Measurements from ENCODE around the gene LRRC14B. TPM values are rescaled to one million over a fixed set of nuclear protein-coding genes. Genes with fewer than 3 reads are reported as not detected.
"Not testable (repeated sequence)": the region's sequence is repeated elsewhere in the genome, so short reads cannot be mapped to it uniquely, and the experiment has no call there.

LRRC14B gene
- polyA plus RNA-seq, 1 donor from 2014 or later: not detected

DNA sequence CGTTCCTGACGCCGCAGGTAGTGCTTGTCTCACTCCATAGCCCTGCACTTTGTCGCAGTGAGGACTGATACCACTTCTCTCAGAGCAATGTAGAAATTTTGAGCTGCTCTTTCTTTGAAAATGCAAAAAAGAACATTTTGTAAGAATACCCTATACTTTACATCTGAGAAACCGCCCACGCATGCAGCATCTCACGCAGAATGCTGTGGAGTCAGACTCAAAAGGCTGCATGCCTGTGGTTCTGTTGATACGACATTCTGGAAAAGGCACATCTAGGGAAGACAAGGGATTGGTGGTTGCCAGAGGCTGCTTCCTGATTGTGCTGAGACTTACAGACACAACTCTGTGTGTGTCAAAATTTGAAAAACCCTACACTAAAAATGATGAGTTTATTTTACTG, 46.6 kb downstream of the LRRC14B start:
- H3K36me3 Mint-ChIP-seq: peaks cover 10% of the 10 kb centered on the region
- H3K27ac Mint-ChIP-seq, H3K9me3 Mint-ChIP-seq, H3K4me3 Mint-ChIP-seq, H3K27me3 Mint-ChIP-seq, H3K4me1 Mint-ChIP-seq: not testable (repeated sequence)

DNA sequence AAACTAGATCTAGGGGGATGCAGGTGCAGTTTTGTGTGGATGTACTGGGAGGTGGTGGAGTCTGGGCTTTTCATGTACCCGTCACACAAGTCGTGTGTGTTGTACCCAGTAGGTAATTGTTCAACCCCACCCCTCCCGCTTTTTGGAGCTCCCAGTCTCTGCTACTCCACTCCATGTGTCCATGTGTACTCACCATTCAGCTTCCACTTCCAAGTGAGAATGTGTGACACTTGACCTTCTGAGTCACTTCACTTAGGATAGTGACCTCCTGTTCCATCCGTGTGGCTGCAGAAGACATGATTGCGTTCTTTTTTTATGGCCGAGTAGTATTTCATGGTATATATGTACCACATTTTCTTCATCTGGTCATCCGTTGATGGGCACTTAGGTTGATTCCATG, 49.3 kb downstream of the LRRC14B start:
- H3K9me3 Mint-ChIP-seq, H3K27me3 Mint-ChIP-seq, H3K27ac Mint-ChIP-seq, H3K4me3 Mint-ChIP-seq, H3K4me1 Mint-ChIP-seq: not testable (repeated sequence)
- H3K36me3 Mint-ChIP-seq: peaks cover 10% of the 10 kb centered on the region

DNA sequence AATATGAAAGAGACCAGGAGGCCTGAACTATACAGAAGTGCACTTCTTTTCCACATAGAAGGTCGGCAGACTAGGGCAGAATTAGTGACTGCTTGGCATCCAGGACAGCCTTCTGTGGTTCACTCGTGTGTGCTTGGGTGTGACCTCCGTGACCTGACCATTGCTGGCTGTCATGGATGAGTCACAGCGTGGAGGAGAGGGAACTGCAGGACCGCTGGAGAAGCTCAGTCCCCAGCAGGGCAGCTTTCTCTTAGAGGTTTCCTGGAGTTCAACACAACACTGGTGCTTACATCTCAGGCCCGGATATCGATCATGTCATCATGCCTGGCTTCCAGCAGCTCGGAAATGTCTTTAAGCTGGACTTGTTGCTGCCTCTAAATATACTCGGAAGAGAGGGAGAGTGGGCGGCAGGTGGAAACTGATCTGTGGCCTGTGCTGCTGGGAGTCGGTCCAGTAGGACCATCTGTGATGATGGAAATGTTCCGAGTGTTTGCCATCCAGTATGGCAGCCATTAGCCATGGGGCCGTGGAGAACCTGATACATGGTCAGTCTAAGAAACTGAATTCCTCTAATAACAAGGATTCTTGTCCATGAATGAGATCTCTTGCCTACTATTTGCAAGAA, 49.9 kb downstream of the LRRC14B start:
- peaks cover 12% of the 10 kb centered on the region for H3K36me3 Mint-ChIP-seq
- H3K27ac Mint-ChIP-seq, H3K4me3 Mint-ChIP-seq, H3K9me3 Mint-ChIP-seq, H3K27me3 Mint-ChIP-seq, H3K4me1 Mint-ChIP-seq: not testable (repeated sequence)

DNA sequence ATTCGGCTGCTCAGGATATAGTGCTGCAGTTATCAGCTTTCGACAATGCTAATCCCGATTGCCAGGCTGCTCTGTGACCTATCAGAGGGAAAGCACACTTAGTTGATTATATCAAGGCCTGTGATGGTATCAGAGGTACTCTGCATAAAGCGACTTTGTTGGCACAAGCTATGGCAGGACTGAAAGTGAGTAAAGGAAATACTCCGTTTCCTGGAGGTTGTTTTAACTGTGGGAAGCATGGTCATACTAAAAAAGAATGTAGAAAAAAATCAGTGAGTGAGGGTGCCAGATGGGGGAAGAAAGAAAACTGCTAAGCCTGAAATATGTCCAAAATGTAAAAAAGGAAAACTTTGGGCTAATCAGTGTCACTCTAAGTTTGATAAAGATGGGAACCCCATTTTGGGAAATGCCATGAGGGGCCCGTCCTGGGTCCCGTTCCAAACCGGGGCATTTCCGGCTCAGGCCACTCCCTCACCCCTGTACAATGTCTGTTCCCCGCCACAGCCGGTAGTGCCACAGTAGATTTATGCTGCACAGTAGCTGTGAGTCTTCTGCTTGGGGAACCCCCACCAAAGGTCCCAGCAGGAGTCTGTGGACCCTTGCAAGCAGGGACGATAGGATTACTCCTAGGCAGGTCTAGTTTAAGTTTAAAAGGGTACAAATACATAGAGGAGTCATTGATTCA, 52.5 kb downstream of the LRRC14B start:
- not testable (repeated sequence) for H3K9me3 Mint-ChIP-seq, H3K4me1 Mint-ChIP-seq, H3K4me3 Mint-ChIP-seq, H3K27me3 Mint-ChIP-seq
- peak overlapping the region in 2 of 3 donors; percentile 14 to 47 for H3K27ac Mint-ChIP-seq
- H3K36me3 Mint-ChIP-seq: peaks cover 17% of the 10 kb centered on the region

DNA sequence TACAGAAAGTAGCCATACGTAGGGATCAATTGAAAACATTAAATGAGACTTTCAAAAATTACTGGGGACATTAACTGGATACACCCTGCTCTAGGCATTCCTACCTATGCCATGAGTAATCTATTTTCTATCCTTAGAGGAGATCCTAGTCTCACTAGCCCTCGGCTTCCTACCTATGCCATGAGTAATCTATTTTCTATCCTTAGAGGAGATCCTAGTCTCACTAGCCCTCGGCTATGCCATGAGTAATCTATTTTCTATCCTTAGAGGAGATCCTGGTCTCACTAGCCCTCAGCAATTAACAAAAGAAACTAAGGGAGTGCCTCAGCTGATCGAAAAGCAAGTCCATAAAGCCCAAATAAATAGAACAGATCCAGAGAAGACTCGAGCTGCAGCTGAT, 54.4 kb downstream of the LRRC14B start:
- not testable (repeated sequence) for H3K27me3 Mint-ChIP-seq, H3K4me1 Mint-ChIP-seq, H3K9me3 Mint-ChIP-seq, H3K4me3 Mint-ChIP-seq
- H3K36me3 Mint-ChIP-seq: peaks cover 18% of the 10 kb centered on the region
- H3K27ac Mint-ChIP-seq: peak overlapping the region in 1 of 3 donors; percentile 86

Other genes with a start within 250 kb of the LRRC14B start
- gene PLEKHG4B, start 99.3 kb upstream of the LRRC14B start, polyA plus RNA-seq: not detected
- 5.1 TPM for gene CCDC127, start 26.7 kb downstream of the LRRC14B start, polyA plus RNA-seq
- gene SDHA, start 26.8 kb downstream of the LRRC14B start, polyA plus RNA-seq: 177 TPM
- gene PDCD6, start 80.2 kb downstream of the LRRC14B start, polyA plus RNA-seq: 179 TPM
- 0.05 TPM for gene AHRR, start 130.2 kb downstream of the LRRC14B start, polyA plus RNA-seq